ENCODE results near the gene SH3BGR.

GRCh38 chr21:39510240-39510639, 58.5 kb downstream of the SH3BGR start:
- TF ChIP-seq POLR2A (IDR thresholded peaks at IDR 0.05; ENCODE audit: low read length), result no peak
- TF ChIP-seq GATA1 (IDR thresholded peaks at IDR 0.05; ENCODE audit: low read depth, low read length), result no peak
